SIG-M5 treated with dmso at 0.1 percent for 504 hours (cell line): Measurements from ENCODE around the gene SGCA.

Experiments
- DNase-seq: peaks from one replicate; lab custom pipeline; 2025; ENCODE audit not compliant: unreplicated experiment; lab: John Stamatoyannopoulos, UW

Gene SGCA

GRCh38 chr17:50134206-50135110 is 31.3 kb upstream of the SGCA start:
- DNase-seq, result no peak

- DNase-seq, result no peak
Observed at GRCh38 chr17:50135316-50136095, 30.3 kb upstream of the SGCA start.

GRCh38 chr17:50136096-50136687 is 29.6 kb upstream of the SGCA start:
- DNase-seq, result no peak

- no peak for DNase-seq
Observed at GRCh38 chr17:50137042-50137441, 28.8 kb upstream of the SGCA start.

GRCh38 chr17:50139185-50139783 is 26.5 kb upstream of the SGCA start:
- DNase-seq, result no peak

GRCh38 chr17:50139950-50140885 is 25.6 kb upstream of the SGCA start:
- DNase-seq, result peak; percentile 78

GRCh38 chr17:50141026-50141744 is 24.6 kb upstream of the SGCA start:
- DNase-seq, result no peak

- no peak for DNase-seq
Observed at GRCh38 chr17:50141745-50142110, 24.1 kb upstream of the SGCA start.

- DNase-seq, result no peak
Observed at GRCh38 chr17:50143461-50144176, 22.2 kb upstream of the SGCA start.

GRCh38 chr17:50144355-50144754 is 21.4 kb upstream of the SGCA start:
- no peak for DNase-seq

- DNase-seq, result no peak
Observed at GRCh38 chr17:50144845-50145531, 20.8 kb upstream of the SGCA start.

- no peak for DNase-seq
Observed at GRCh38 chr17:50145532-50146229, 20.1 kb upstream of the SGCA start.

GRCh38 chr17:50146230-50146926 is 19.4 kb upstream of the SGCA start:
- no peak for DNase-seq

GRCh38 chr17:50146927-50147665 is 18.7 kb upstream of the SGCA start:
- no peak for DNase-seq

GRCh38 chr17:50147841-50148225 is 18.0 kb upstream of the SGCA start:
- no peak for DNase-seq

GRCh38 chr17:50148226-50149090 is 17.3 kb upstream of the SGCA start:
- DNase-seq, result peak; percentile 98
